Liver (tissue), 3 donors: ENCODE measurements around the gene CNOT4.

Source experiments
- CTCF ChIP-seq: fragments of 150-350 bp; IDR thresholded peaks from 2 replicates; pipeline ENCODE4 v1.5.1; 2017; ENCODE audit warnings: improper control_type of control experiment, low read depth, low read length; ENCODE audit not compliant: missing input control
- JUND ChIP-seq, 2 donors: IDR thresholded peaks; 2 replicates each; pipeline ENCODE4 v1.6.1; 2016; ENCODE audit warnings: antibody characterized with exemption in 2 of 2
- donor health status: healthy.
- donor health status: healthy.

- TF ChIP-seq CTCF: no peak
- TF ChIP-seq JUND (IDR thresholded peaks at IDR 0.05): no peak
These were observed 195.9 kb downstream of the CNOT4 start for GRCh38 chr7:135313971-135314370.
